Upper lobe of right lung (tissue), 1 donor: Measurements from ENCODE around the gene TWIST2. TPM values are rescaled to one million over a fixed set of nuclear protein-coding genes. Genes with fewer than 3 reads are reported as not detected.

Experiments used
- ATAC-seq: fragments of 200-7000 bp; cut with Tn5 transposase; one replicate; pipeline ENCODE4 v1.9.1; 2020; ENCODE audit warnings: mild to moderate bottlenecking, moderate library complexity
- DNase-seq: peaks from one replicate; pipeline ENCODE4 v3.0.0-alpha.2; 2020
- H3K27ac ChIP-seq: fragments of 200-600 bp; one replicate; pipeline ENCODE4 v1.8.0; 2022
- H3K27me3 ChIP-seq: fragments of 200-600 bp; one replicate; pipeline ENCODE4 v1.8.0; 2022; ENCODE audit warnings: mild to moderate bottlenecking
- H3K36me3 ChIP-seq: fragments of 200-600 bp; one replicate; pipeline ENCODE4 v1.8.0; 2022
- H3K4me1 ChIP-seq: fragments of 200-600 bp; one replicate; pipeline ENCODE4 v1.8.0; 2022
- H3K4me3 ChIP-seq: fragments of 200-600 bp; one replicate; pipeline ENCODE4 v1.8.0; 2022; ENCODE audit warnings: mild to moderate bottlenecking
- H3K9me3 ChIP-seq: fragments of 200-600 bp; one replicate; pipeline ENCODE4 v1.8.0; 2022
- intact Hi-C: fragments of 100-400 bp; cut with DNase I; formaldehyde crosslinking; loops from one replicate; pipeline ENCODE4 v1.11.0; 2022
- total RNA-seq: library from RNA; stranded (reverse); fragmentation: NEBNext Ultra II Directional; extraction: Animal tissue kit (Norgen Biotek cat#: 25700); gene quantifications from one replicate; pipeline ENCODE4 v1.2.1, GENCODE V29; 2021
- TF ChIP-seq, protein P1 (sequence below): fragments of 200-600 bp; IDR thresholded peaks from one replicate; pipeline ENCODE4 v1.8.0; 2022; ENCODE audit warnings: antibody characterized with exemption
- donor health status: DM: no; HTN: yes; CAD: no; lungs with severe emphysema.

The TWIST2 gene
- total RNA-seq, 1 donor from 2014 or later, result 12.2 TPM

DNA sequence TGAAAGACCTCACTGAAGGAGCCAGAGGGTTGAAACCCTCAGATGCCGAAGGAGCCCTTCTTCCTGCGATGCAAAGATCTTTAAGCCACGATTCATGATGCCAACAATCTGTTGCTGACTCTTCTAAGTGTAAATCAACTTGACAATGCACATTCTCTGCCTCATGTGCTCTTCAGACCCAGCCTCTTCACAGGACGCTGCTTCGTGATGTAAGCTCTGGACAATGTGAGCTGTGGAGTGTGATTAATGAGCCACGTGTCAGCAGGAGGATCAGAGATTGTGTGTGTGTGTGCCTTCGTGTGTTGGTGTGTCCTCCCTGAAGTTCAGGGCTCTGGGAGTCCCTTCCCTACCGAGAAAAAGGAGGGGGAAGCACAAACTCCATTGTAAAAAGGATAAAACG, 26.5 kb upstream of the TWIST2 start:
- H3K9me3 ChIP-seq, result no peaks in the 10 kb centered on the region
- peaks cover 25% of the 10 kb centered on the region for H3K27me3 ChIP-seq
- DNase-seq, result no peak
- no peak overlapping the region for H3K4me3 ChIP-seq
- H3K4me1 ChIP-seq, result no peaks in the 10 kb centered on the region
- no peak overlapping the region for H3K27ac ChIP-seq
- no peak for ATAC-seq
- TF ChIP-seq, protein P1, sequence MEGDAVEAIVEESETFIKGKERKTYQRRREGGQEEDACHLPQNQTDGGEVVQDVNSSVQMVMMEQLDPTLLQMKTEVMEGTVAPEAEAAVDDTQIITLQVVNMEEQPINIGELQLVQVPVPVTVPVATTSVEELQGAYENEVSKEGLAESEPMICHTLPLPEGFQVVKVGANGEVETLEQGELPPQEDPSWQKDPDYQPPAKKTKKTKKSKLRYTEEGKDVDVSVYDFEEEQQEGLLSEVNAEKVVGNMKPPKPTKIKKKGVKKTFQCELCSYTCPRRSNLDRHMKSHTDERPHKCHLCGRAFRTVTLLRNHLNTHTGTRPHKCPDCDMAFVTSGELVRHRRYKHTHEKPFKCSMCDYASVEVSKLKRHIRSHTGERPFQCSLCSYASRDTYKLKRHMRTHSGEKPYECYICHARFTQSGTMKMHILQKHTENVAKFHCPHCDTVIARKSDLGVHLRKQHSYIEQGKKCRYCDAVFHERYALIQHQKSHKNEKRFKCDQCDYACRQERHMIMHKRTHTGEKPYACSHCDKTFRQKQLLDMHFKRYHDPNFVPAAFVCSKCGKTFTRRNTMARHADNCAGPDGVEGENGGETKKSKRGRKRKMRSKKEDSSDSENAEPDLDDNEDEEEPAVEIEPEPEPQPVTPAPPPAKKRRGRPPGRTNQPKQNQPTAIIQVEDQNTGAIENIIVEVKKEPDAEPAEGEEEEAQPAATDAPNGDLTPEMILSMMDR, result no peak
- no peaks in the 10 kb centered on the region for H3K36me3 ChIP-seq
- intact Hi-C loops, result no loop called here

DNA sequence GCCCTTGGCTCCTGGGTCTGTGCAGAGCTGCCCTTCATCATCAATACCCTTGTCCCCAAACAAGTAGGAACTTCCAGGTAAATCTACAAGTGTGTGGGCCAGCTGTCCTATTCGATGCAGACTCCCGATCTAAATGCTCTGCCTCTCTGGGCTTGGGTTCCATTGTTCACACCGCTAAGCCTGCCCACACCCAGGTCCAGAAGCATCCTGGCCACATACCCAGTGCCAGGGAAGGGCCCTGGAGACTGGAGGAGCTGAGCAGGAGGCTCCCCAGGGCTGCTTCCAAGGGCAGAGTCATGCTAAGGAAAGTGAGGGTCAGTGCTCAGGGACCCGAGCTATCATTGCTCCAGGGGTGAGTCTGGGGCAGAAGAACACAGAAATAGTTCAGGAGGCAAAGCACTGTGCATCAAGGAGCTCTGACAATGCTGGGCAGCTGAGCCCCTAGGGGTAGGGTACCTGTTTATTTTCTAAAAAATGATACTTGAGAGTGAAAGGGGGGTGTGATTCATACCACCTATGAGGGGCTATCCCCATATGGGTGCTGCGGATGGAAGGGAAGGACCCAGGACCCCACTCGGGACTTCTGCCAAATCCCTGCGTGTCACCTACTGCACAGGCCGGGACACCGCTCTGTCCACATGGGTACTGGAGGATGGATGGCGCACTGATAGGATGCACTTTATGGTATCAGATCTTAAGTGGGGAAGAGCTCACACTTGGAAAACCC, 25.8 kb upstream of the TWIST2 start:
- intact Hi-C loops, result no loop called here
- Histone ChIP-seq H3K9me3 (no peaks in the 10 kb centered on the region), H3K4me3 (no peak overlapping the region), H3K36me3 (no peaks in the 10 kb centered on the region), H3K27me3 (peaks cover 19% of the 10 kb centered on the region), H3K27ac (no peak overlapping the region), H3K4me1 (no peaks in the 10 kb centered on the region)
- no peak for ATAC-seq
- DNase-seq, result no peak
- TF ChIP-seq, protein P1, result no peak

- H3K36me3 ChIP-seq, result no peaks in the 10 kb centered on the region
- H3K4me3 ChIP-seq, result no peak overlapping the region
- intact Hi-C loops, result no loop called here
- peaks cover 14% of the 10 kb centered on the region for H3K27me3 ChIP-seq
- no peak for ATAC-seq
- TF ChIP-seq, protein P1, result no peak
- H3K4me1 ChIP-seq, result no peaks in the 10 kb centered on the region
- no peak overlapping the region for H3K27ac ChIP-seq
- no peaks in the 10 kb centered on the region for H3K9me3 ChIP-seq
- no peak for DNase-seq
Observed at GRCh38 chr2:238822955-238823354, 24.9 kb upstream of the TWIST2 start.

GRCh38 chr2:238831177-238831576, 16.7 kb upstream of the TWIST2 start:
- no peak overlapping the region for H3K4me3 ChIP-seq
- TF ChIP-seq, protein P1, result no peak
- H3K27ac ChIP-seq, result no peak overlapping the region
- H3K4me1 ChIP-seq, result no peaks in the 10 kb centered on the region
- peaks cover 4% of the 10 kb centered on the region for H3K27me3 ChIP-seq
- no peaks in the 10 kb centered on the region for H3K9me3 ChIP-seq
- DNase-seq, result no peak
- no peak for ATAC-seq
- intact Hi-C loops, result no loop called here
- H3K36me3 ChIP-seq, result no peaks in the 10 kb centered on the region

DNA sequence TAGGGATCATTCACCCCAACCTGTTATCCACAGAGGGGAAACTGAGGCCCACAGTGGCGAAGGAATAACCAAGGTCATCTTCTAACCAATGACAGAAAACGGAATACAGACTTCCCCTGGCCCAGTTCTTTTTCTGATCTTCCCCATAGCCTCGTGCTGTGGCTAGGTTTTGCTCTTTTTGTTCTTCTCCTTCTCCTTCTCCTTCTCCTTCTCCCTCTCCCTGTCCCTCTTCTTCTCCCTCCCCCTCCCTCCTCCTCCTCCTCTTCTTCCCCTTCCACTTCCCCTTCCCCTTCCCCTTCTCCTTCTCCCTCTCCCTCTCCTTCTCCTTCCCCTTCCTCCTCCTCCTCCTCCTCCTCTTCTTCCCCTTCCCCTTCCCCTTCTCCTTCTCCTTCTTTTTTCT, 12.9 kb upstream of the TWIST2 start:
- no peak for DNase-seq

More for the DNA sequence above, 12.9 kb upstream of the TWIST2 start:
- no peaks in the 10 kb centered on the region for H3K36me3 ChIP-seq
- H3K4me1 ChIP-seq, result no peaks in the 10 kb centered on the region
- ATAC-seq, result no peak
- H3K27me3 ChIP-seq, result peaks cover 4% of the 10 kb centered on the region
- intact Hi-C loops, result no loop called here
- H3K4me3 ChIP-seq, result no peak overlapping the region
- TF ChIP-seq, protein P1, result no peak
- H3K27ac ChIP-seq, result no peak overlapping the region
- H3K9me3 ChIP-seq, result no peaks in the 10 kb centered on the region
